Sigmoid colon (tissue), 4 donors: Measurements from ENCODE around the gene HINFP.

Experiments used
- POLR2AphosphoS5 ChIP-seq, 4 donors: sonication (generic); formaldehyde crosslinking; IDR thresholded peaks; one replicate each; pipeline ENCODE4 v1.6.1; 2017; ENCODE audit warnings: antibody characterized with exemption in 4 of 4
- TF ChIP-seq, protein P1 (sequence below), 4 experiments: fragments of 450-650 bp in 3 of 4; fragments of 200-600 bp in 1 of 4; IDR thresholded peaks; one replicate each; pipeline ENCODE4 v1.5.1; 2016 to 2019; ENCODE audit warnings: antibody characterized with exemption in 4 of 4, mild to moderate bottlenecking in 3 of 4, moderate library complexity in 2 of 4

DNA sequence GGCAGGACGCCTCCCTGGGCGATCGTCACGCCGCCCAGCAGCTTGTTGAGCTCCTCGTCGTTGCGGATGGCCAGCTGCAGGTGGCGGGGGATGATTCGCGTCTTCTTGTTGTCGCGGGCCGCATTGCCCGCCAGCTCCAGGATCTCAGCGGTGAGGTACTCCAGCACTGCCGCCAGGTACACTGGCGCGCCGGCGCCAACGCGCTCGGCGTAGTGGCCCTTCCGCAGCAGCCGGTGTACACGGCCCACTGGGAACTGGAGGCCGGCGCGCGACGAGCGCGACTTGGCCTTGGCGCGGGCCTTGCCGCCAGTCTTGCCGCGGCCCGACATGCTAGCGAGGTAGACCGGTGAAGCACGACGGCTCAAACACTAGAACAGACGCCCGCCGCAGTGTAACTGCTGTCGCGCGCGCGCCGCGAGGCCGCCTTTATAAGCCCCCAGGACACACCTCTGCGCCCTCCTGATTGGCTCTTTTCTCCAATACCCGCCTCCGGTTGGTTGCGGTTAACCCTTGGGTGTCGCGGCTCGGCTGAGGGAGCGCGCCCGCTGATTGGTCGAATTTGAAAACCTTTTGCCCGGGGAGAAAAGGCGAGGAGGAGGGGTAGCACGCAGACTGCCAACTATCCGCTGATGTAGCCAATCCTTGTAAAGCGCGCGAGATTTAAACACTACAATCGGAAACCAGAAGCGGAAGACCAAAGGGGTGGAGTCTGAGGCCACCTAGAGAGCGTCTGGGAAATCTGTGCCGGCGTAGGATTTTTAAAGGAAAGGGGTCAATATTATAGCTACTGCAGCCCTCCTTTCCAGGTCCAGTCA is 26.1 kb upstream of the HINFP start:
- peak; percentile 99 to 100 (median 99) for TF ChIP-seq POLR2AphosphoS5 (IDR thresholded peaks at IDR 0.05)
- TF ChIP-seq, protein P1, sequence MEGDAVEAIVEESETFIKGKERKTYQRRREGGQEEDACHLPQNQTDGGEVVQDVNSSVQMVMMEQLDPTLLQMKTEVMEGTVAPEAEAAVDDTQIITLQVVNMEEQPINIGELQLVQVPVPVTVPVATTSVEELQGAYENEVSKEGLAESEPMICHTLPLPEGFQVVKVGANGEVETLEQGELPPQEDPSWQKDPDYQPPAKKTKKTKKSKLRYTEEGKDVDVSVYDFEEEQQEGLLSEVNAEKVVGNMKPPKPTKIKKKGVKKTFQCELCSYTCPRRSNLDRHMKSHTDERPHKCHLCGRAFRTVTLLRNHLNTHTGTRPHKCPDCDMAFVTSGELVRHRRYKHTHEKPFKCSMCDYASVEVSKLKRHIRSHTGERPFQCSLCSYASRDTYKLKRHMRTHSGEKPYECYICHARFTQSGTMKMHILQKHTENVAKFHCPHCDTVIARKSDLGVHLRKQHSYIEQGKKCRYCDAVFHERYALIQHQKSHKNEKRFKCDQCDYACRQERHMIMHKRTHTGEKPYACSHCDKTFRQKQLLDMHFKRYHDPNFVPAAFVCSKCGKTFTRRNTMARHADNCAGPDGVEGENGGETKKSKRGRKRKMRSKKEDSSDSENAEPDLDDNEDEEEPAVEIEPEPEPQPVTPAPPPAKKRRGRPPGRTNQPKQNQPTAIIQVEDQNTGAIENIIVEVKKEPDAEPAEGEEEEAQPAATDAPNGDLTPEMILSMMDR (IDR thresholded peaks at IDR 0.05): peak in 2 of 4 experiments; percentile 4 to 36
